Common myeloid progenitor, CD34-positive (primary cell): ENCODE results near the gene B4GAT1.

ENCODE experiments used
- CTCF ChIA-PET: fragments of 350-600 bp; sonication (Branson Sonifier 250); formaldehyde crosslinking; loops from one replicate; lab custom pipeline; 2021; ENCODE audit warnings: antibody characterized with exemption; lab: Charles Lee
- POLR2A ChIA-PET: fragments of 350-600 bp; sonication (Branson Sonifier 250); formaldehyde crosslinking; loops from one replicate; lab custom pipeline; 2021; ENCODE audit warnings: antibody characterized with exemption; lab: Charles Lee
- DNase-seq, 3 donors: peaks; one replicate each; pipeline versions ENCODE4 v3.0.0 to v3.0.0-alpha.2; 2013
- H3K27ac ChIP-seq, 2 experiments: 1 replicate in 1 of 2; 2 replicates in 1 of 2; pipeline ENCODE4 v1.7.0; 2013; ENCODE audit warnings: inconsistent platforms in 2 of 2, low read length in 2 of 2, mild to moderate bottlenecking in 2 of 2, low read depth in 1 of 2, moderate library complexity in 1 of 2; ENCODE audit not compliant: severe bottlenecking in 2 of 2, insufficient read depth in 1 of 2, poor library complexity in 1 of 2
- H3K27me3 ChIP-seq, 5 experiments: replicated peaks in 2 of 5; 1 replicate in 3 of 5; 2 replicates in 2 of 5; pipeline versions ENCODE4 v1.6.1 to v1.7.0; 2013; ENCODE audit warnings: low read length in 4 of 5, mild to moderate bottlenecking in 2 of 5, moderate library complexity in 2 of 5, inconsistent platforms in 1 of 5; ENCODE audit not compliant: insufficient read depth in 5 of 5, control insufficient read depth in 4 of 5
- H3K36me3 ChIP-seq, 4 experiments: 1 replicate in 2 of 4; 2 replicates in 2 of 4; pipeline versions ENCODE4 v1.6.1 to v1.7.0; 2013; ENCODE audit warnings: low read length in 3 of 4, control low read depth in 1 of 4, mild to moderate bottlenecking in 1 of 4; ENCODE audit not compliant: control insufficient read depth in 4 of 4, insufficient read depth in 4 of 4
- H3K4me1 ChIP-seq, 4 experiments: 1 replicate in 3 of 4; 2 replicates in 1 of 4; pipeline versions ENCODE4 v1.6.1 to v1.7.1; 2013; ENCODE audit warnings: low read length in 3 of 4, mild to moderate bottlenecking in 3 of 4, control low read depth in 1 of 4, inconsistent platforms in 1 of 4, moderate library complexity in 1 of 4; ENCODE audit not compliant: control insufficient read depth in 4 of 4, insufficient read depth in 4 of 4; ENCODE audit errors: control extremely low read depth in 1 of 4
- H3K4me3 ChIP-seq, 7 experiments: 1 replicate in 4 of 7; 2 replicates in 3 of 7; pipeline versions ENCODE4 v1.5.1 to v1.7.0; 2013; ENCODE audit warnings: mild to moderate bottlenecking in 7 of 7, low read length in 6 of 7, moderate library complexity in 6 of 7, inconsistent platforms in 2 of 7, low read depth in 2 of 7, control low read depth in 1 of 7; ENCODE audit not compliant: insufficient read depth in 4 of 7, control insufficient read depth in 1 of 7; ENCODE audit errors: extremely low read depth in 1 of 7
- H3K9me3 ChIP-seq, 5 experiments: 1 replicate in 4 of 5; 2 replicates in 1 of 5; pipeline versions ENCODE4 v1.6.1 to v1.7.1; 2013; ENCODE audit warnings: low read length in 4 of 5, mild to moderate bottlenecking in 2 of 5, inconsistent platforms in 1 of 5, low read depth in 1 of 5, moderate library complexity in 1 of 5; ENCODE audit not compliant: control insufficient read depth in 4 of 5, insufficient read depth in 2 of 5; ENCODE audit errors: control extremely low read depth in 1 of 5
- WGBS: methylation state at CpG from one replicate; pipeline ENCODE4 v1.1.5; 2013; ENCODE audit not compliant: insufficient coverage; 5-methylcytosine and 5-hydroxymethylcytosine counted together

The B4GAT1 gene

DNA sequence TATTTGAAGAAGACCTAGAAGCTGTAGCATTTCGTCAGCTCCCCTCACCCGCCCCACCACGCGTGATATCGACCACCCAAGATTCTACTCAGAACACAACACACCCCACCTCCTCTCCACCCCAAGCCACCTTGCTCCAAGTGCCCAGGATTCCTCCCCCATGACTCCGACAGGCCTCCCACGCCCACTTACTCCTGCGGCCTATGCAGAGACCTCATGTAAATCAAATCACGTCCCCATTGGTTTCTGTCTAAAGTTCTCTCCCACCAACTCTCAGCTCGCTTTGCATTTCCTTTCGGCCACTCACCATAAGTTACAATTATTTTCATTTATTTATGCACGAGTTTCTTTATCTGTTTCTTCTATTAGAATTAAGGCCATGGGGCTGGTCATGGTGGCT lies 44.8 kb downstream of the B4GAT1 start:
- Histone ChIP-seq H3K27me3 (no peaks in the 10 kb centered on the region), H3K4me1 (no peaks in the 10 kb centered on the region), H3K9me3 (no peaks in the 10 kb centered on the region), H3K4me3 (no peak overlapping the region), H3K27ac (no peak overlapping the region), H3K36me3 (no peaks in the 10 kb centered on the region)
- 97% methylated on average over 10 of the region's 12 CpGs for WGBS
- CTCF ChIA-PET: interaction anchor here (1.0 to 5.2 kb wide), 4 partner anchors 8 to 81 kb away, joined by 3 to 46 read pairs (median 3); partner anchors contain the start of gene YIF1A
- POLR2A ChIA-PET: no interaction called here
- DNase-seq: no peak

- Histone ChIP-seq H3K4me3 (no peak overlapping the region), H3K4me1 (no peaks in the 10 kb centered on the region), H3K27ac (no peak overlapping the region), H3K9me3 (no peaks in the 10 kb centered on the region), H3K27me3 (peaks cover 0 to 12% (median 9%) of the 10 kb centered on the region in 5 experiments), H3K36me3 (no peaks in the 10 kb centered on the region)
- ChIA-PET POLR2A (no interaction called here), CTCF (interaction anchor here (1.2 to 5.2 kb wide), 2 partner anchors 12 to 32 kb away, joined by 3 to 46 read pairs; no protein-coding TSS in a partner anchor)
- 87% methylated on average over 2 of the region's 3 CpGs for WGBS
- no peak for DNase-seq
Observed at GRCh38 chr11:66299186-66299585, 48.2 kb downstream of the B4GAT1 start.

- H3K9me3 ChIP-seq: no peaks in the 10 kb centered on the region
- no peak for DNase-seq
- 85% methylated on average over 8 of the region's 8 CpGs for WGBS
- H3K27ac ChIP-seq: no peak overlapping the region
- H3K27me3 ChIP-seq: peaks cover 0 to 28% (median 15%) of the 10 kb centered on the region in 5 experiments
- ChIA-PET CTCF (interaction anchor here (1.2 to 1.5 kb wide), 2 partner anchors 14 to 110 kb away, joined by 3 to 8 read pairs; no protein-coding TSS in a partner anchor), POLR2A (no interaction called here)
- H3K36me3 ChIP-seq: no peaks in the 10 kb centered on the region
- no peaks in the 10 kb centered on the region for H3K4me1 ChIP-seq
- no peak overlapping the region for H3K4me3 ChIP-seq
Observed at GRCh38 chr11:66297610-66298009, 49.8 kb downstream of the B4GAT1 start.
